ENCODE results near the gene INKA2. TPM values are rescaled to one million over a fixed set of nuclear protein-coding genes. Genes with fewer than 3 reads are reported as not detected.

INKA2 gene
- total and polyA plus RNA-seq, 2 donors (not counting 1 experiment from before 2014, with no cell fraction given): 3.5 to 25.4 TPM

- Histone ChIP-seq H3K36me3 (ENCODE audit: control insufficient read depth, insufficient read depth, low read length) (no peaks in the 10 kb centered on the region), H3K9ac (ENCODE audit: insufficient read depth, low read length) (no peak overlapping the region), H2AFZ (ENCODE audit: low read length) (no peak overlapping the region), H3K4me3 (replicated peaks in 1 of 4; ENCODE audit: control extremely low read depth in 1 of 4, insufficient read depth in 1 of 4, low read depth in 3 of 4, low read length in 4 of 4) (no peak overlapping the region), H4K20me1 (ENCODE audit: control insufficient read depth, extremely low read depth, insufficient read depth, low read length) (no peaks in the 10 kb centered on the region), H3K79me2 (ENCODE audit: control insufficient read depth, insufficient read depth, low read length) (no peaks in the 10 kb centered on the region), H3K27me3 (ENCODE audit: control insufficient read depth, insufficient read depth, low read length) (no peaks in the 10 kb centered on the region), H3K27ac (ENCODE audit: insufficient read depth, low read length) (no peak overlapping the region), H3K9me3 (ENCODE audit: control insufficient read depth, insufficient read depth, low read depth, low read length) (no peaks in the 10 kb centered on the region), H3K4me1 (ENCODE audit: control insufficient read depth, extremely low read depth, insufficient read depth, low read length) (peaks cover 16% of the 10 kb centered on the region), H3K4me2 (ENCODE audit: extremely low read depth, insufficient read depth, low read length) (no peak overlapping the region)
- no peak for TF ChIP-seq EZH2 (IDR thresholded peaks at IDR 0.05; ENCODE audit: low read length, missing control alignments)
- TF ChIP-seq CTCF (conservative IDR thresholded peaks at IDR 0.05 in 1 of 2, IDR thresholded peaks at IDR 0.05 in 1 of 2; ENCODE audit: low read depth in 1 of 2, low read length in 2 of 2): no peak
- DNase-seq (ENCODE audit: low read depth in 2 of 2): no peak
Observed at GRCh38 chr1:111719135-111719534, 20.1 kb downstream of the INKA2 start.

- Histone ChIP-seq H4K20me1 (ENCODE audit: control insufficient read depth, extremely low read depth, insufficient read depth, low read length) (no peaks in the 10 kb centered on the region), H3K36me3 (ENCODE audit: control insufficient read depth, insufficient read depth, low read length) (no peaks in the 10 kb centered on the region), H3K9ac (ENCODE audit: insufficient read depth, low read length) (no peak overlapping the region), H3K27ac (ENCODE audit: insufficient read depth, low read length) (no peak overlapping the region), H3K4me3 (replicated peaks in 1 of 4; ENCODE audit: control extremely low read depth in 1 of 4, insufficient read depth in 1 of 4, low read depth in 3 of 4, low read length in 4 of 4) (no peak overlapping the region), H3K4me2 (ENCODE audit: extremely low read depth, insufficient read depth, low read length) (no peak overlapping the region), H3K79me2 (ENCODE audit: control insufficient read depth, insufficient read depth, low read length) (no peaks in the 10 kb centered on the region), H2AFZ (ENCODE audit: low read length) (no peak overlapping the region), H3K9me3 (ENCODE audit: control insufficient read depth, insufficient read depth, low read depth, low read length) (no peaks in the 10 kb centered on the region), H3K4me1 (ENCODE audit: control insufficient read depth, extremely low read depth, insufficient read depth, low read length) (peaks cover 10% of the 10 kb centered on the region), H3K27me3 (ENCODE audit: control insufficient read depth, insufficient read depth, low read length) (no peaks in the 10 kb centered on the region)
- no peak for DNase-seq (ENCODE audit: low read depth in 2 of 2)
- TF ChIP-seq EZH2 (IDR thresholded peaks at IDR 0.05; ENCODE audit: low read length, missing control alignments) (no peak), CTCF (conservative IDR thresholded peaks at IDR 0.05 in 1 of 2, IDR thresholded peaks at IDR 0.05 in 1 of 2; ENCODE audit: low read depth in 1 of 2, low read length in 2 of 2) (no peak)
Observed at GRCh38 chr1:111717450-111717849, 21.7 kb downstream of the INKA2 start.

DNA sequence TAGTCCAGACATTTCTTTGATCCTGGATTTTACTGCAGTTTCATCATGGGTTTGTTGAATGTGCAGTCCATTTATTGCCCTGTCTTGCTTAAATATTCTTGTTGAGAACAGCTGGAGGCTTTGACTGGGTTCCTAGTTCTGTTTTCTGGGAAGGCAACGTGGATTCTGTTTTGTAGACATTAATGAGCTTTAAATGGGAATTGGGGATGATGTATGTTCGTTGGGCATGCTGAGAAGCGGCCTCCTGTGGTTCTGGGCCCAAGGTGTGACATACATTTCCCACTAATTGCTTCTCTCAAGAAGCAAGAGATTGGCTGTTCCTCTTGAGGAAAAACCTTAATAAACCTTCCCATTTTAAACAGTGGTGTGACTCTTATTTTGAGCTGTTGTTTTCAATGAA, 22.9 kb downstream of the INKA2 start:
- Histone ChIP-seq H3K4me1 (ENCODE audit: control insufficient read depth, extremely low read depth, insufficient read depth, low read length) (peaks cover 3% of the 10 kb centered on the region), H3K9me3 (ENCODE audit: control insufficient read depth, insufficient read depth, low read depth, low read length) (no peaks in the 10 kb centered on the region), H3K36me3 (ENCODE audit: control insufficient read depth, insufficient read depth, low read length) (no peaks in the 10 kb centered on the region), H3K27me3 (ENCODE audit: control insufficient read depth, insufficient read depth, low read length) (no peaks in the 10 kb centered on the region), H3K4me3 (replicated peaks in 1 of 4; ENCODE audit: control extremely low read depth in 1 of 4, insufficient read depth in 1 of 4, low read depth in 3 of 4, low read length in 4 of 4) (no peak overlapping the region), H3K27ac (ENCODE audit: insufficient read depth, low read length) (no peak overlapping the region), H3K9ac (ENCODE audit: insufficient read depth, low read length) (no peak overlapping the region), H3K79me2 (ENCODE audit: control insufficient read depth, insufficient read depth, low read length) (no peaks in the 10 kb centered on the region), H4K20me1 (ENCODE audit: control insufficient read depth, extremely low read depth, insufficient read depth, low read length) (no peaks in the 10 kb centered on the region), H3K4me2 (ENCODE audit: extremely low read depth, insufficient read depth, low read length) (no peak overlapping the region), H2AFZ (ENCODE audit: low read length) (no peak overlapping the region)
- no peak for DNase-seq (ENCODE audit: low read depth in 2 of 2)
- no peak for TF ChIP-seq EZH2 (IDR thresholded peaks at IDR 0.05; ENCODE audit: low read length, missing control alignments)
- TF ChIP-seq CTCF (conservative IDR thresholded peaks at IDR 0.05 in 1 of 2, IDR thresholded peaks at IDR 0.05 in 1 of 2; ENCODE audit: low read depth in 1 of 2, low read length in 2 of 2): no peak

Measured in fibroblast of lung (primary cell).